ENCODE results near the gene DCHS1.

DNA sequence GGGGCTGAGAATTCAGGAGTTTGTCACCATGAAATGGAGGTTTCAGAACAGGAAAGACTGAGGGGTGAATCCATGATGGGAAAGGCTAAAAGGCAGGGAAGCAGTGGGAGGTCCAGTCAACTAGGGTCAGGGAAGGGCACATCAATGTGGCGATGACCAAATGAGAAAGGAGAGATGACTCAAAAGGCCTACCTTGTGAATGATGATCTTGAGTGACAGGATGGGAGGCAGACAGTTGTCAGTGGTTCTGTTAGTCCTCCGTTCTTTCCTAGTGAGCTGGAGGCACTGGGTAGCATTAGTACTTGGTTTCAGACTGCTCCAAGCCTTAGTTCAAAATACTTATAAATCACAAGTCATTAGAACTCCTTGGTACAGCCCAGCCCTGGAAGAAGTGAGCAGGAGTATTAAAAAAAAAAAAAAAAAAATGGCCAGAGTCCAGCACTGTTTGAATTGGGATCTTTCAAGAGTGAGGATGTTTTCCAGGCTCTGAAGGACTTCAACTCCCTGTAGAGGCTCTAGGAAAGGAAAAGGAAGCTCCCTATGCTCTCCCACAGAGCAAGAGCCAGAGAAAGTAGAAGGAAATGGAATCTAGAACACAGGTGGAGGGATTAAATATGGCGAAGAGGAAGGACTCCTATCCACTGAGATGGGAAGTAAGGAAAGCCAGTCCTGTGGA is 8.3 kb upstream of the DCHS1 start:
- TF ChIP-seq TAF1 (IDR thresholded peaks at IDR 0.05; ENCODE audit: borderline replicate concordance, low read depth, low read length) (no peak), POLR2A (IDR thresholded peaks at IDR 0.05; ENCODE audit: low read depth, low read length) (no peak)
